Hematopoietic multipotent progenitor cell treated with erythropoietin and hydrocortisone succinate and interleukin-3 and kit ligand, for 8 days (in vitro differentiated cells): Measurements from ENCODE around the gene ETV5.

Experiments
- DNase-seq: peaks from one replicate; pipeline ENCODE4 v3.0.0-alpha.2; 2015

Gene ETV5

DNA sequence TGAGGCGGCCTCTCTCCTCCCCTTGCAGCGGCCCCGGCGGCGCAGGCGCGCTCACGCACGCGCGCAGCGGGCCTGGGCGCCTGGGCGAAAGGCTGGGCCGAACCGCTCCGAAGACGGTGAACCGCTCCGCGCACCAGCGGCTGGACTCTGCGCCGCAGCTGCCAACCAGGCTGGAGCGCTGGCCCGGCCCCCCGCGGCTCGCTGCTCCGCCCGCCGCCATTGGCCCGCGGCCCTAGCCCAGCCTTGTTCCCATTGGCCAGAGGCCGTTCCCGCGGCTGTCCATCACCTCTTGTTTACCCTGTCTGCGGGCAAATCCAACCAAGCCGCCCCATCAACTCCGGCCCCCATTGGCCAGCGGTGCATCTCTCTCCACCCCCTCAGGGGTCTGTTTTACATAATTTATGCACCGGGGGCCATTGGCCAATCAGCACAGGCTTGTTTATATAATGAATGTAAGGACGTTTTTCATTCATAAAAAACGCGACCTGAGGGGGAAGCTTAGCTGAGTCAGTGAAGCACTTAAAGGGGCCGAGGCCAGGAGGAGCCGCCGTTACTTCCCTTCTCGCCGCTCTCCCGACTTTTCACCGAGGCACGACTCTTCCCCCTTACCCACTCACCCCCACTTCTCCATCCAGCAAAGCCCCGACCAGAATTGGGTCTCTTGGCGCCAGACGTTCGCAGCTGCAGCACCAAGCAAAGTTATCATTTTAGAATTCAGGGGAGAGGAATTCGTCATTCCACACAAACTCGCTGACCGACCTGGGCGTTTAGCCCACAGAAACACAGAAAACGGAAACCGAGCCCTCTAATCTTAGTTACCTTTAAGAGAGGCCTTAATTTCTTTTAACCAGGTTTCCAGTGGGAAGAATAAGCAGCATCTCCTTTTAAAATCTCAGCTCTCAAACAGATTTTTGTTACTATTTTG, at the start of gene ETV5:
Gene ETV5 (minus strand): TSS at position 149 of the 925 bp plus-strand sequence. CDS start 3,221 bp downstream, outside the sequence.
- DNase-seq: peak; percentile 99

DNA sequence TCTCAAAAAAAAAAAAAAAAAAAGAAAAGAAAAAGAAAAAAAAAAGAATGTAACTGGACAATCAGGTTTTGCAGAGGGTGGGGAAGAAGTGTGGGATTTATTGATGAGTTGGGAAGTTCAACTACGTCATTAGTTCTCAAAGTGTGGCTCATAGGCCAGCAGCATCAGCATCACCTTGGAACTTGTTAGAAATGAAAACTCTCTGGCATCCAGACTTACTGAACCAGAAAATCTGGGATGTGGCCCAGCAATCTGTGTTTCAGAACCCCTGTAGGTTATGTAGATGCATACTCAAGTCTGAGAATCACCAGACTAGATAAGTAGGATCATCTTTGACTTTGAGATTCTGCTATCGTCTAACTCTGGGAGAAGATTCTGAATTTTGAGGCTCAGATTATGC, 45.8 kb upstream of the ETV5 start:
- DNase-seq: no peak

GRCh38 chr3:186152889-186153292, 44.0 kb upstream of the ETV5 start:
- no peak for DNase-seq

GRCh38 chr3:186152361-186152798, 43.5 kb upstream of the ETV5 start:
- no peak for DNase-seq

- DNase-seq: no peak
Observed at GRCh38 chr3:186151077-186151971, 42.4 kb upstream of the ETV5 start.

DNA sequence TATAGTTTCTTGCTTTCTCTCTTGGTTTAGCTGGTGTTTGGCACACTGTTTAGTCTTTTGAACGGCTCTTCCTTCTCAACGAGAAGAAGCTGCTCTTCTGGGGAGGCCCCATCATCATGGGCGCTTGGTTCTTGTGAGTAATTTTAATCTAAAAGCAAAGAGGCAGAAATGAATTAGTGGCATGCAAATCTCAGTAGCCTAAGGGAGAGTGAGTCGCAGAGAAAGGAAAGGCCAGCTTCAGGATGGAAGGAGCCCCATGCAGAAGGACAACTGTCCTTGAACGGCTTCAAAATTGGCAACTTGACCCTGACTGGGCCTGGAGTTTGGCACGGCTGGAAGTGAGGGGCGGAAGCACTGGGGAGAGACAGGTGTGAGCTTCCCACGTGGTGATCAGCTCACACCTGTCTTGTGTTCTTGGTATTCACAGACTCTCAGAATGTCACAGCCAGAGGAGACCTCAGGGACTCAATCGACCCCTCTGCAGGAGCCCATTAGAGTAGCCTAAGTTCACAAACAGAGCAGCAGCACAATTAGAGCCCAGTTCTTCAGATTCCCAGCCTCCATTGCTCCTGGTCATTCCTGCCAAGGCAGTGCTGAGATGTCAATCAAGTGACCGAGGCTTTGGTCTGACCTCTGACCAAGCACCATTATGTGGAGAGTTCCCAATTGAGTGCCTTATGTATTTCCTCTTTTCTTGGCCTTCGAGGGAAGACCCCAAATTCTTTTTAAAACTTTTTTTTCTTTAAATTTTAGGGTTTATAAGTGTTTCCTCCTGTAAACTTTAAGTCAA, 41.3 kb upstream of the ETV5 start:
- DNase-seq: no peak

GRCh38 chr3:186149319-186149960, 40.6 kb upstream of the ETV5 start:
- no peak for DNase-seq

DNA sequence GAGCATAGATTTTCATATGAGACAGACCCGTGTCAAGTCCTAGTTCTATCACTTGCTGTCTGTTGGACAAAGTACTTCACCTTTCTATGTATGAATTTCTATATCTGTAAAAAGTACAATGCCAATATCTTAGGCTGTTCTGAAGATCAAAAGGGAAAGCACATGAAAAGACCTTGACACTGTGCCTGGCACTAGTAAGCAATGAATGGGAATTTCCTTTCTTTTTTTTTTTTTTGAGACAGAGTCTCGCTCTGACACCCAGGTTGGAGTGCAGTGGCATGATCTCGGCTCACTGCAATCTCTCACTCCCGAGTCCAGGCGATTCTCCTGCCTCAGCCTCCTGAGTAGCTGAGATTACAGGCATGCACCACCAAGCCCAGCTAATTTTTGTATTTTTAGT, 35.4 kb upstream of the ETV5 start:
- no peak for DNase-seq

DNA sequence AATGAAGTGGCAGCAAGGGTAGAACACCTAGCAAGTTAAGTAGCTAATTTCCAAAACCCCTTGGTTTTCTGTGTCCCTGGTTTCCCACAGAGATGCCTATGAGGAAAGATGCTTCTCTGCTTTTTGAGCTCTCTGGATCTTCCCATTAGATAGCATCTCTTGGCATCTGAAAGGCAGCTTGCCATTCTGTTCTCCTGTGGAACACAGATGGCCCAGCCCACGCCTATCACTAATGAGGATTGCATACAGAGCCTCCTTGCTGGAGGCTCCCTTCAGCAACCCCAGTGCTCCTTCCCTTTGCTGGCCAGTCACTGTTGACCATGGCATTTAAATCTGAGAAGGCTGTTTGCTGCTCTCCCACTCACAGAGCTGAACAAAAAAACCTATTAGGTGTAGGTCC, 34.4 kb upstream of the ETV5 start:
- no peak for DNase-seq

DNA sequence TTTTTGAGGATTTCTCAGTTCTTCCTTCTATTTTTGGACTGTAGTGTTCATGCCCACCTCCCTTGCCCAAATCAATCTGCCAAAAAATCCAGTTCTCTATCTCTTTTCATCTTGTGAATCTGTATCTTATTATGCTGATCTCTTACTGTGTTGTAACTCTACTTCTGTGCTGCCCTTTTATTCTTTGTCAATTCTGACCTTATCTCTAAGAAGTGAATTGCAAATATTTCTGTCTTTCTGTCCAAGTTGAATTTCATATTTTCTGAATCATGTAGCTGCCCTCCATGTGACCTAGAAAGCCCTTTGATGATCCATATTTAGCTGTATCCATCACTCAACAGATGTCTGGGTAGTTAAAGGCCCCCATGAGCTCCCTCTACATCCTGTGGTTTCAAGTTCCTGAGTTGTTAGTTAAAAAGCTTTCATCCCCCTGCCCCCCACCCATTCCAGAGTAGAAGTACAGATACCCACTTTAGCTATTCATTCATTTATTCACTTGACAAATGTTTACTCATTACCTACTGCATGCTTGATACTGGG, 33.6 kb upstream of the ETV5 start:
- no peak for DNase-seq

- DNase-seq: no peak
Observed at GRCh38 chr3:186141790-186142189, 32.9 kb upstream of the ETV5 start.

- no peak for DNase-seq
Observed at GRCh38 chr3:186138272-186138981, 29.5 kb upstream of the ETV5 start.

DNA sequence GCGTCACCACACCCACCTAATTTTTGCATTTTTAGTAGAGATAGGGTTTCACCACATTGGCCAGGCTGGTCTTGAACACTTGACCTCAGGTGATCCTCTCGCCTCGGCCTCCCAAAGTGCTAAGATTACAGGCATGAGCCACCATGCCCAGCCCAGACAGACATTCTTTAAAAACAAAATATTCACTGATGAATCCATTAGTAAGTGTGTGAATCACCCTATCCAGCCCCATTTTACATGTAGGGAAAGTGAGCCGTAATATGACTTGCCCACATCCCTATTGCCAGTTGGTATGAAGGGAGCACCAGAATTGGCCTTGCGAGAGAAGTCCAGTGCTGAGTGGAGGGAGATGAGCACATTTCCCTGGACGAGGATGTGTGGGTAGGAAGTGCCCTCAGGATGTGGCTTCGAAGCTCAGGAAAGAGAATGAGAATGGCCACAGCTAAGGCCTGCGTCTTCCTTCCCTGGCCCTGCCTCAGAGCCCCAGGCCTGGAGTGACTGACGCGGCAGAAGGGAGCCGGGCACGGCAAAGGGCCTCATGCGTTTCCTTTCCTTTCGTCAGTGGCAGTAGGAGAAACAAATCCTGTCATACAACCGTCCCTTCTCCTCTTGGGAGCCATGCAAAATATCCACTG, 28.3 kb upstream of the ETV5 start:
- no peak for DNase-seq

DNA sequence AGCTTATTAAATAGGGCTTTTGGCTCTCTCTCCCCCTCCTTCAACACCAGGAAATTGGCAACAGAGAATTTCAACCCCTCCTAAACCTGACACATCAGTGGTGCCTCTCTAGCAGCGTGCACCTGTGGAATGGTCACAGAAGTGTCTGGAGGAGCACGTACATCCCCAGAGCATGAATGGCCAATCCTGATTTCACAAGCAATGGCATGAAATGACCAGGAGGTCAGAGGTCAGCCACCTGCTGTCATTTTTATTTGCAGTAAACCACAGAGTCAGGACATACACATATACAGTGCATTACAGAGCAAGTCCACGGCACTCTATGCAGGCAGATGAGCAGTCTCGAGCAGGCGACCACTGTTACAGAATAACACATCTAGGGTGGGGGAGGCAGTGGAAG, 25.1 kb upstream of the ETV5 start:
- DNase-seq: no peak

- no peak for DNase-seq
Observed at GRCh38 chr3:186132487-186132886, 23.6 kb upstream of the ETV5 start.

- DNase-seq: no peak
Observed at GRCh38 chr3:186129206-186129605, 20.3 kb upstream of the ETV5 start.

GRCh38 chr3:186128158-186128557, 19.3 kb upstream of the ETV5 start:
- no peak for DNase-seq

GRCh38 chr3:186127463-186127862, 18.6 kb upstream of the ETV5 start:
- DNase-seq: no peak

GRCh38 chr3:186125118-186125517, 16.2 kb upstream of the ETV5 start:
- DNase-seq: no peak

DNA sequence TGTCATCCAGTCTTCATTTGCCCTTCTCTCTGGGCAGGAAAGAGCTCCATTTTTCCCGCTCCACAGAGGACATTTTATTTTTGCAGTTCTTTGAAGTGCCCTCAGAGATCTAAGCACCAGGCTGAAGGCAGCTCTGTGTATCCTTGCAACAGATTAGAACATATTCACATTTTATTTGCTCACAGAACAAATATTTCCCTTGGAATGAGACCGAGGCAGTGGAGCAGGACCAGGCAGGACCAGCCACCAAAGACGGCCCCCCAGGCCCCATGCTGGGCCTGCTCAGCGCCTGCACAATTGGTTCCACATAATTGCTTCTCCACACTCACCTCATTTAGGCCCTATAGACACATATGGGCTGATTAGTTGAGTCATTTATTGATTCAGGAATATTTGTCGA, 15.7 kb upstream of the ETV5 start:
- no peak for DNase-seq

DNA sequence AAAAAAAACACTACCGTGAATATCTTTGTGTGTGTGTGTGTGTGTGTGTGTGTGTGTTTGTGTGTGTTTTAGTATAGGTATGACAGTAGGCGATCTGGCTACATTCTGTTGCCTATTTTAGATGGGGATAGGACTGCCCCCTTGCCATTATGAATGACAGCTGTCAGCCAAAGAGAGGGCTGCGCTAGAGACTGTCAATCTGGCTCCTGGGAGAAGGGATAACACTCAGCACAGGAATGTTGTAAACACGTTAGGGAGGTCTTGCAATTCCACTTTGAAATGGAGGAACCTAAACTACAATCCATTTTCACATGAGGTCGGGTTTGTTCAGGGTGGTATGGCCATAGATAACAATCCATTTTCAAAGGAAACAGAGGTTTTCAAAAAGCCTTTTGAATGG, 14.1 kb upstream of the ETV5 start:
- no peak for DNase-seq
